Adrenal gland (tissue), 5 donors: ENCODE data around the gene NTHL1.

ENCODE experiments used
- CTCF ChIP-seq, 6 experiments: fragments of 450-650 bp in 4 of 6; fragments of 200-600 bp in 2 of 6; sonication (generic) in 1 of 6; IDR thresholded peaks; 1 replicate in 5 of 6; 2 replicates in 1 of 6; pipeline versions ENCODE4 v1.5.1 to v1.8.0; 2016 to 2021; ENCODE audit warnings: antibody characterized with exemption in 6 of 6, mild to moderate bottlenecking in 2 of 6, moderate library complexity in 1 of 6
- POLR2A ChIP-seq, 2 donors: fragments of 450-650 bp; IDR thresholded peaks; one replicate each; pipeline ENCODE4 v1.6.1; 2017; ENCODE audit warnings: antibody characterized with exemption in 2 of 2, mild to moderate bottlenecking in 2 of 2, moderate library complexity in 1 of 2
- donor health status: DM: no; HTN: no; CAD: no.

- TF ChIP-seq POLR2A (IDR thresholded peaks at IDR 0.05) (no peak), CTCF (IDR thresholded peaks at IDR 0.05) (no peak)
These were observed 18.3 kb downstream of the NTHL1 start for GRCh38 chr16:2029350-2029749.
